OCI-LY7 (cell line): ENCODE data around the gene BPGM. TPM values are rescaled to one million over a fixed set of nuclear protein-coding genes. Genes with fewer than 3 reads are reported as not detected.

Source experiments
- BruUV-seq: library from RNA; stranded (reverse); fragments of 400-500 nt; replicated peaks from 2 replicates; lab custom pipeline; 2021; lab: Mats Ljungman, UMichigan
- CTCF ChIA-PET: fragments of 300-600 bp; sonication (Branson Sonifier 250); formaldehyde crosslinking; loops from one replicate; lab custom pipeline; 2022; ENCODE audit warnings: antibody characterized with exemption; ENCODE audit not compliant: unreplicated experiment; lab: Charles Lee
- POLR2A ChIA-PET: fragments of 300-600 bp; sonication (Branson Sonifier 250); formaldehyde crosslinking; loops from one replicate; lab custom pipeline; 2022; ENCODE audit warnings: antibody characterized with exemption; lab: Charles Lee
- DNase-seq: peaks from one replicate; pipeline ENCODE4 v3.0.0-alpha.2; 2015; ENCODE audit warnings: low spot score
- H2AFZ ChIP-seq: fragments of 200-600 bp; sonication (generic), shearing (Covaris generic); 2 replicates; pipeline ENCODE4 v1.6.1; 2014; ENCODE audit warnings: mild to moderate bottlenecking, antibody characterized with exemption, low read length, moderate library complexity
- H3K27ac ChIP-seq: fragments of 200-600 bp; sonication (generic); 2 replicates; pipeline ENCODE4 v1.5.1; 2014; ENCODE audit warnings: mixed run types, low read depth, mild to moderate bottlenecking, moderate library complexity, low read length, inconsistent platforms; ENCODE audit not compliant: poor library complexity, severe bottlenecking
- H3K36me3 ChIP-seq: fragments of 200-600 bp; sonication (generic); 2 replicates; pipeline ENCODE4 v1.6.1; 2014; ENCODE audit warnings: mild to moderate bottlenecking, antibody characterized with exemption, low read length, moderate library complexity, mixed read lengths; ENCODE audit not compliant: insufficient read depth
- H3K4me1 ChIP-seq: fragments of 200-600 bp; sonication (generic); 2 replicates; pipeline ENCODE4 v1.5.1; 2014; ENCODE audit warnings: mild to moderate bottlenecking, low read length; ENCODE audit not compliant: insufficient read depth, poor library complexity, severe bottlenecking
- H3K4me2 ChIP-seq: fragments of 200-600 bp; sonication (generic); 2 replicates; pipeline ENCODE4 v1.6.1; 2014; ENCODE audit warnings: mild to moderate bottlenecking, low read length
- H3K4me3 ChIP-seq: fragments of 200-600 bp; sonication (generic); 2 replicates; pipeline ENCODE4 v1.5.1; 2014; ENCODE audit warnings: mild to moderate bottlenecking, low read depth, low read length; ENCODE audit not compliant: poor library complexity, severe bottlenecking
- H3K79me2 ChIP-seq: fragments of 200-600 bp; sonication (generic); 2 replicates; pipeline ENCODE4 v1.6.1; 2016; ENCODE audit warnings: low read depth, mild to moderate bottlenecking, low read length, moderate library complexity, mixed read lengths; ENCODE audit not compliant: insufficient read depth
- H3K9me2 ChIP-seq: fragments of 200-600 bp; sonication (generic); 2 replicates; pipeline ENCODE4 v1.6.1; 2016; ENCODE audit warnings: mild to moderate bottlenecking, low read length, mixed read lengths; ENCODE audit not compliant: insufficient read depth
- H3K9me3 ChIP-seq: fragments of 200-600 bp; sonication (generic); 2 replicates; pipeline ENCODE4 v1.6.1; 2014; ENCODE audit warnings: mild to moderate bottlenecking, mixed run types, low read length, mixed read lengths
- H4K20me1 ChIP-seq: fragments of 200-600 bp; sonication (generic); 2 replicates; pipeline ENCODE4 v1.6.1; 2014; ENCODE audit warnings: mild to moderate bottlenecking, antibody characterized with exemption, low read length, moderate library complexity, mixed read lengths; ENCODE audit not compliant: insufficient read depth
- EZH2phosphoT487 ChIP-seq: fragments of 200-600 bp; sonication (generic); IDR thresholded peaks from 2 replicates; pipeline ENCODE4 v1.6.1; 2018; ENCODE audit warnings: low read depth, borderline replicate concordance, mild to moderate bottlenecking, mixed run types, antibody characterized with exemption, low read length, moderate library complexity, mixed read lengths
- intact Hi-C: fragments of 100-400 bp; cut with micrococcal nuclease; formaldehyde crosslinking; loops from one replicate; pipeline ENCODE4 v1.10.0; 2022; ENCODE audit not compliant: unreplicated experiment
- total RNA-seq, 2 experiments: library from RNA; depleted of rRNA in 1 of 2; stranded (reverse); fragments of >200 nt in 1 of 2; shearing (Covaris generic) in 1 of 2; gene quantifications; 2 replicates each; pipeline ENCODE4 v1.2.3, GENCODE V29; 2014 to 2022
- TF ChIP-seq, protein P1 (sequence below): fragments of 200-600 bp; sonication (generic); conservative IDR thresholded peaks from 2 replicates; pipeline ENCODE4 v1.5.1; 2014; ENCODE audit warnings: mild to moderate bottlenecking, antibody characterized with exemption, low read length, moderate library complexity, mixed read lengths

BPGM gene
- total RNA-seq, 2 experiments from 2014 or later, result 16.6 to 18.7 TPM

DNA sequence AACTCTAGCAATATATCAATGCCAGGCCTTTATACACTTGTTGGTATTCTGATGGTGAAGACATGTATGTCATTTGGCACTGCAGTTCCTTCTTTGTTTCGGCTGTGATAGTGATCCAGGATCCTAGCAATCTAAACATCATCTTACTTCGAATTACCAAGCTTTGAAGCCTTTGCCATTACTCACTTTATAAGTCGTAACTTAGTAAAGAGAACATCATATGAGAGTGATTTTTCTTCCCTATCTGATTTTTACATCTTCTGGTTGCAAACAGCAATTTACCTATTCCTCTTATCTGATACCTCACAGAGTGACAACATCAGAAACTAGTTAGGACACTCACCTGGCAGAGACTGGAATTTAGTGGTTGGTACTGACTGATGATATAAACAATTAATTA lies 7.6 kb upstream of the BPGM start:
- Histone ChIP-seq H4K20me1 (no peaks in the 10 kb centered on the region), H3K4me1 (no peaks in the 10 kb centered on the region), H3K9me3 (no peaks in the 10 kb centered on the region), H3K79me2 (no peaks in the 10 kb centered on the region), H3K4me3 (no peak overlapping the region), H3K9me2 (no peaks in the 10 kb centered on the region), H3K36me3 (no peaks in the 10 kb centered on the region), H2AFZ (no peak overlapping the region), H3K27ac (no peak overlapping the region), H3K4me2 (no peak overlapping the region)
- BruUV-seq, result no TSS peak
- no peak for DNase-seq
- TF ChIP-seq EZH2phosphoT487, result no peak
- TF ChIP-seq, protein P1, sequence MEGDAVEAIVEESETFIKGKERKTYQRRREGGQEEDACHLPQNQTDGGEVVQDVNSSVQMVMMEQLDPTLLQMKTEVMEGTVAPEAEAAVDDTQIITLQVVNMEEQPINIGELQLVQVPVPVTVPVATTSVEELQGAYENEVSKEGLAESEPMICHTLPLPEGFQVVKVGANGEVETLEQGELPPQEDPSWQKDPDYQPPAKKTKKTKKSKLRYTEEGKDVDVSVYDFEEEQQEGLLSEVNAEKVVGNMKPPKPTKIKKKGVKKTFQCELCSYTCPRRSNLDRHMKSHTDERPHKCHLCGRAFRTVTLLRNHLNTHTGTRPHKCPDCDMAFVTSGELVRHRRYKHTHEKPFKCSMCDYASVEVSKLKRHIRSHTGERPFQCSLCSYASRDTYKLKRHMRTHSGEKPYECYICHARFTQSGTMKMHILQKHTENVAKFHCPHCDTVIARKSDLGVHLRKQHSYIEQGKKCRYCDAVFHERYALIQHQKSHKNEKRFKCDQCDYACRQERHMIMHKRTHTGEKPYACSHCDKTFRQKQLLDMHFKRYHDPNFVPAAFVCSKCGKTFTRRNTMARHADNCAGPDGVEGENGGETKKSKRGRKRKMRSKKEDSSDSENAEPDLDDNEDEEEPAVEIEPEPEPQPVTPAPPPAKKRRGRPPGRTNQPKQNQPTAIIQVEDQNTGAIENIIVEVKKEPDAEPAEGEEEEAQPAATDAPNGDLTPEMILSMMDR, result no peak
- ChIA-PET POLR2A (interaction anchor here (1.1 to 1.5 kb wide), 3 partner anchors 9 to 98 kb away, joined by 3 to 8 read pairs (median 6); no protein-coding TSS in a partner anchor), CTCF (no interaction called here)
- intact Hi-C loops, result no loop called here

DNA sequence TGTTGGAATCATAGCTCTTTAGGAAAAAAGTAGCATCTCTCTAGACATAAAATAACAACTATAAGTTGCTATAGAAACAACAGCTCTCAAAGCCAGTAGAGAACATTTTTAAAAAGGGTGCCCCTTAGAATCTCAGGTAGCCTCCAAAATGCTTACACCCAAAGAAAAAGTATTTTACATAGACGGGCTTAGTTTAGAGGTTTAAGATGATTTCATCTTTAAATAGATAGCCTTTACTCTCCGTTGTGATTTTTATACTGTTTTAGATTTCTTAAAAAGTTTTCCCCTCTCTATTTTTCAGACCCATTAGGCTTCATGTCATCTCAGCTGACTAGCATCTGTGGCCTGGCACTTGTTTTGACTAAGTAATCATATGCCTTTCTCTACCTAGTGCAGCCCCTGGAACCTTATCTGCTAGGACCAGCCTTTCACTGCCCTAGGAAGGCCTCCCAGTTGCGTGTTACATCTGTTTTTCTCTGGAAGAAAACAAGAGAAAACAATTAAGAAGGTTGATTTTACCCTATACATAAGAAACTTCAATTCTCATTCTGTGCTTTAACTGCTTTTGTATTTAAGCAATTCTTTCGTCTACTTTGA lies 6.9 kb upstream of the BPGM start:
- no peaks in the 10 kb centered on the region for H3K9me3 ChIP-seq
- H3K4me1 ChIP-seq, result no peaks in the 10 kb centered on the region
- no peaks in the 10 kb centered on the region for H4K20me1 ChIP-seq
- ChIA-PET CTCF (interaction anchor here (1.3 kb wide), 1 partner anchor 10 kb away, joined by 3 read pairs; no protein-coding TSS in a partner anchor), POLR2A (interaction anchor here (0.7 to 1.5 kb wide), 4 partner anchors 9 to 298 kb away, joined by 3 to 8 read pairs (median 4); no protein-coding TSS in a partner anchor)
- H2AFZ ChIP-seq, result no peak overlapping the region
- H3K27ac ChIP-seq, result no peak overlapping the region
- H3K4me2 ChIP-seq, result no peak overlapping the region
- no peak for DNase-seq
- H3K79me2 ChIP-seq, result no peaks in the 10 kb centered on the region
- no peaks in the 10 kb centered on the region for H3K36me3 ChIP-seq
- H3K9me2 ChIP-seq, result no peaks in the 10 kb centered on the region
- TF ChIP-seq, protein P1, result no peak
- no peak for TF ChIP-seq EZH2phosphoT487
- intact Hi-C loops, result loop anchor here (10.0 kb wide), 1 partner anchor 1715 kb away; no protein-coding TSS in a partner anchor
- no TSS peak for BruUV-seq
- no peak overlapping the region for H3K4me3 ChIP-seq
